Measurements from ENCODE around the gene ASIC4. TPM values are rescaled to one million over a fixed set of nuclear protein-coding genes. Genes with fewer than 3 reads are reported as not detected.

ASIC4 gene
- total and polyA plus RNA-seq, 2 of the 8 experiments (the other 6 are each of a cell fraction or from before 2014, with no cell fraction given), result 0.12 to 0.22 TPM

GRCh38 chr2:219555956-219556355, 41.7 kb downstream of the ASIC4 start (continued):
- TF ChIP-seq CHD7 (IDR thresholded peaks at IDR 0.05; ENCODE audit: insufficient replicate concordance, low read length), result no peak
- TF ChIP-seq KDM1A (IDR thresholded peaks at IDR 0.05; ENCODE audit: borderline replicate concordance, low read length), result no peak
- no peak for TF ChIP-seq CBX5 (IDR thresholded peaks at IDR 0.05; ENCODE audit: low read depth, low read length)
- TF ChIP-seq ATF3 (IDR thresholded peaks at IDR 0.05; ENCODE audit: insufficient read depth, low read depth, low read length), result no peak
- TF ChIP-seq BCL11A (IDR thresholded peaks at IDR 0.05; ENCODE audit: low read depth in 2 of 2, low read length in 2 of 2), result no peak
- TF ChIP-seq GTF2F1 (IDR thresholded peaks at IDR 0.05; ENCODE audit: borderline replicate concordance, low read depth, low read length), result no peak
- no peak for TF ChIP-seq HDAC6 (IDR thresholded peaks at IDR 0.05; ENCODE audit: low read depth, low read length)
- TF ChIP-seq GABPA (IDR thresholded peaks at IDR 0.05; ENCODE audit: borderline replicate concordance, insufficient read depth, low read length), result no peak
- no peak for TF ChIP-seq SP1 (IDR thresholded peaks at IDR 0.05; ENCODE audit: low read depth, low read length)
- no peak for TF ChIP-seq BRCA1 (IDR thresholded peaks at IDR 0.05; ENCODE audit: low read depth, low read length)
- TF ChIP-seq NRF1 (IDR thresholded peaks at IDR 0.05; ENCODE audit: low read depth, low read length), result no peak
- TF ChIP-seq EZH2 (IDR thresholded peaks at IDR 0.05; ENCODE audit: low read depth, low read length, severe bottlenecking), result no peak
